Activated CD8-positive, alpha-beta T cell treated with anti-CD3 and anti-CD28 coated beads, Interleukin-2, amount 10 ng/mL, durations not matched to agents 7 days and 5 days (primary cell): ENCODE measurements around the gene TM4SF18. TPM values are rescaled to one million over a fixed set of nuclear protein-coding genes. Genes with fewer than 3 reads are reported as not detected.
A peak's percentile ranks its signal among the peaks of the same experiment; 100 is the strongest.

Experiments
- ATAC-seq: fragments of 150-1000 bp; cut with Tn5 transposase; one replicate; pipeline ENCODE4 v1.10.0; 2021; ENCODE audit warnings: moderate library complexity
- CTCF ChIA-PET: fragments of 350-600 bp; sonication (Branson Sonifier 250); formaldehyde crosslinking; loops from one replicate; lab custom pipeline; 2021; ENCODE audit warnings: antibody characterized with exemption; lab: Charles Lee
- POLR2A ChIA-PET: fragments of 350-600 bp; sonication (Branson Sonifier 250); formaldehyde crosslinking; loops from one replicate; lab custom pipeline; 2021; ENCODE audit warnings: antibody characterized with exemption; lab: Charles Lee
- DNase-seq: peaks from one replicate; pipeline ENCODE4 v3.0.0-alpha.2; 2020
- H3K27ac Mint-ChIP-seq: one replicate; pipeline ENCODE4 v1.8.0; 2021; ENCODE audit warnings: mild to moderate bottlenecking, mixed read lengths
- H3K27me3 Mint-ChIP-seq: one replicate; pipeline ENCODE4 v1.8.0; 2021; ENCODE audit warnings: low read depth, mixed read lengths
- H3K36me3 Mint-ChIP-seq: one replicate; pipeline ENCODE4 v1.8.0; 2021; ENCODE audit warnings: low read depth, mixed read lengths
- H3K4me1 Mint-ChIP-seq: one replicate; pipeline ENCODE4 v1.8.0; 2021; ENCODE audit warnings: low read depth, mixed read lengths
- H3K4me3 Mint-ChIP-seq: one replicate; pipeline ENCODE4 v1.8.0; 2021; ENCODE audit warnings: mild to moderate bottlenecking, mixed read lengths
- H3K9me3 Mint-ChIP-seq: one replicate; pipeline ENCODE4 v1.8.0; 2022; ENCODE audit warnings: mixed read lengths; ENCODE audit not compliant: insufficient read depth
- total RNA-seq, 2 experiments: library from RNA; stranded (reverse); gene quantifications; one replicate each; pipeline ENCODE4 v1.2.3, GENCODE V29; 2021

Gene TM4SF18
- total RNA-seq, 2 experiments from 2014 or later: not detected

DNA sequence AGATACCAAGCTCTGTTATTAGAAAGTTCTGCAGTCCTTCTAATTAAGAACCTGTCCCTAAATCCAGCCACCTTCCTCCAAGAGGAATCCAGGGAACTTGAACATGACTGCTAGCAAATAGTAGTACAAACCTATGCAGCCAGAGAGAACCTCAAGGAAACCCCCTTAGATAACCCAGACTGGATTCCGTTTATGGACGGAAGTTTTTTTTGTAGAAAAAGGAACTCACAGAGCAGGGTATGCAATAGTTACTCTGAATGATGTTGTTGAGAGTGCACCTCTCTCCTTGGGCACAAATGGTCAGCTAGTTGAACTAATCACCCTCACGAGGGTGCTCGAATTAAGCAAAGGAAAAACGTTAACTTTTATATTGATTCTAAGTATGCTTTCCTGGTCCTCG is 40.8 kb downstream of the TM4SF18 start:
- Mint-ChIP-seq H3K36me3 (no peaks in the 10 kb centered on the region), H3K4me3 (no peak overlapping the region), H3K4me1 (no peaks in the 10 kb centered on the region), H3K27me3 (peaks cover 10% of the 10 kb centered on the region), H3K9me3 (no peaks in the 10 kb centered on the region), H3K27ac (no peak overlapping the region)
- DNase-seq (no peak), ATAC-seq (no peak)
- POLR2A ChIA-PET: no interaction called here
- CTCF ChIA-PET: interaction anchor here (1.1 to 2.5 kb wide), 6 partner anchors 12 to 337 kb away, joined by 3 to 11 read pairs (median 4); no protein-coding TSS in a partner anchor

DNA sequence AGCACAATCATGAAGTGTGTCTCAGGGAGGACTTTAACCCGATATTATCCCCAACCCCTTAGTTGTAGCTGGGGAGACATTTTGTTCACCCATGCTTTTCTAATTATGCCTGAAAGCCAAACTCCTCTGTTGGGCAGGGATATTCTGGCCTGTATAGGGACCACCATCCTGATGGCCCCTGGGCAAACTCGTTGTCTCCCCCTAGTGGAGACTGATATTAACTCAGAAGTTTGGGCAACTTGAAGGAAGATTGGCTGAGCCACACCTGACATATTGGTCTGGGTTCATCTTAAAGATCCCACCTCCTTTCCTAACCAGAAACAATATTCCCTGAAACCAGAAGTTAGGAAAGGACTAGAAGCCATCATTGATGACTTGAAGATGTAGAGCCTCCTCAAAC is 42.3 kb downstream of the TM4SF18 start:
- ATAC-seq: no peak
- Mint-ChIP-seq H3K27ac (no peak overlapping the region), H3K4me1 (no peaks in the 10 kb centered on the region), H3K9me3 (no peaks in the 10 kb centered on the region), H3K36me3 (no peaks in the 10 kb centered on the region), H3K4me3 (no peak overlapping the region), H3K27me3 (peaks cover 2% of the 10 kb centered on the region)
- CTCF ChIA-PET: interaction anchor here (1.6 to 2.5 kb wide), 2 partner anchors 11 to 171 kb away, joined by 9 to 11 read pairs; no protein-coding TSS in a partner anchor
- DNase-seq: peak; percentile 27
- POLR2A ChIA-PET: no interaction called here

DNA sequence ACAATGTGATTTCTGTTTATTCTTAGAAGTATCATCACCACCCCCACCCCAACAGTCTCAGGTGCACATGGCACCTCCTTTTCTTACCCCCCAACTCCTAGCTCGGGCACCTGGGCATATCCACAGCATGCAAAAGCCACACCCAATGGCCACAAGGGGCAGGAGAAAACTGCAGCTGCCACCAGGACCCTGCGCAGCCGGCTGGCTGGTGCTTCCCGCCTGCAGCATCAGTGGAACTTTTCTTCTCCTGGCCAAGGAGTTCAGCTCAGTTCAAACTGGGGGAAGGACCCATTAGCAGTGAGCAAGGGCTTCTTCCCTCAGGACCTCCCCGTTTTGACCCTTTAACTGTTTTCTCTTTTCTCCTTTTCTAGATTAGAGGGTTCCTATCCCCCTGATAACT is 44.8 kb downstream of the TM4SF18 start:
- Mint-ChIP-seq H3K4me3 (no peak overlapping the region), H3K36me3 (no peaks in the 10 kb centered on the region), H3K4me1 (no peaks in the 10 kb centered on the region), H3K27me3 (peaks cover 2% of the 10 kb centered on the region), H3K9me3 (no peaks in the 10 kb centered on the region), H3K27ac (no peak overlapping the region)
- ATAC-seq: no peak
- DNase-seq: no peak
- POLR2A ChIA-PET: no interaction called here
- CTCF ChIA-PET: interaction anchor here (0.6 kb wide), 1 partner anchor 299 kb away, joined by 3 read pairs; no protein-coding TSS in a partner anchor

DNA sequence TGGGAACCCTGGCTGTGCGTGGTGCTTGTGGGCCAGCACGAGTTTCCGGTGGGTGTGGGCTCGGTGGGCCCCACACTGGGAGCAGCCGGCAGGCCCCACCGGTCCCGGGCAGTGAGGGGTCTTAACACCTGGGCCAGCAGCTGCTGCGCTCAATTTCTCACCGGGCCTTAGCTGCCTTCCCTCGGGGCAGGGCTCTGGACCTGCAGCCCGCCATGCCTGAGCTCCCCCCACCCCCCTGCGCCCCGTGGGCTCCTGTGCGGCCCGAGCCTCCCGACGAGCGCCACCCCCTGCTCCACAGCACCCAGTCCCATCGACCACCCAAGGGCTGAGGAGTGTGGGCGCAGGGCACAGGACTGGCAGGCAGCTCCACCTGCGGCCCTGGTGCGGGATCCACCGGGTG is 49.4 kb downstream of the TM4SF18 start:
- Mint-ChIP-seq H3K4me3 (no peak overlapping the region), H3K4me1 (no peaks in the 10 kb centered on the region)
- CTCF ChIA-PET: no interaction called here

DNA sequence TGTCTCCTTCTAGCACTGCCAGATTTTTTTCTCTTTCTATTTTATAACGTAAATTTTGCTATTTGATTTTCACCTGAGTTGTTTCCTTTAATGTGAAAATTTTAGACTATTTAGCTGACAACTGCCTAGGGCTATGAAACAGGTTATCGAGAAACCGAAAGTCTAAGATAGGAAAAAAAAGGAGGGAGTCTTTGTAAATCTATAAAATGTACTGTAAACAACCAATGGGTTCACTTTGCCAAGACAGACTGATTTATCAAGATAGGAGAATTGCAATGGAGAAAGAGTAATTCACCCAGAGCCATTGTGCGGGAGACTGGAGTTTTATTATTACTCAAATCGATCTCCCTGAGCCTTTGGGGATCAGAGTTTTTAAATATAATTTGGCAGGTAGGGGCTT is 50.0 kb downstream of the TM4SF18 start:
- Mint-ChIP-seq H3K4me3 (no peak overlapping the region), H3K9me3 (no peaks in the 10 kb centered on the region), H3K4me1 (no peaks in the 10 kb centered on the region), H3K27me3 (peaks cover 2% of the 10 kb centered on the region), H3K27ac (no peak overlapping the region), H3K36me3 (no peaks in the 10 kb centered on the region)
- CTCF ChIA-PET: no interaction called here
- DNase-seq (no peak), ATAC-seq (no peak)
- POLR2A ChIA-PET: no interaction called here

More for the DNA sequence above, 49.4 kb downstream of the TM4SF18 start:
- ATAC-seq (no peak), DNase-seq (no peak)
- Mint-ChIP-seq H3K36me3 (no peaks in the 10 kb centered on the region), H3K9me3 (no peaks in the 10 kb centered on the region), H3K27me3 (peaks cover 2% of the 10 kb centered on the region), H3K27ac (no peak overlapping the region)
- POLR2A ChIA-PET: no interaction called here

DNA sequence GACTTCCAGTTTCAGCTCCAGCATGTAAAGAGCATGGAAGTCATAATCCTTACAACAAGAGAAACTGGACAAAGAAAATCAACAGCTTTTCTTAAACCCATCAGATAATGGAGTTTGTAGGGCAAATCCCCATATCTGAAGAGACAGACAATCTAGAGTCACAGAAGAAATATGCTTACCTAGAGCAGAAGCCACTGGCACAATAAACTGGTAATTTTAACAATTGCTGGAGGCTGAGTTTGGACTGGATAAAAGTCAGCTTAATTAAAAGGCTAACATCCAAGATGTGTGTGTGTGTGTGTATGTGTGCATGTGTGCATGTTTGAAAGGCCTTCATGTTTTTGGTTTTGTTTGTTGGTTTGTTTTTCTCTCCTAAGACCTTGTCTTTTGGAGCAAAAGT is 50.6 kb downstream of the TM4SF18 start:
- DNase-seq (no peak), ATAC-seq (no peak)
- Mint-ChIP-seq H3K27ac (no peak overlapping the region), H3K9me3 (no peaks in the 10 kb centered on the region), H3K36me3 (no peaks in the 10 kb centered on the region), H3K4me1 (peaks cover under 1% of the 10 kb centered on the region), H3K27me3 (no peaks in the 10 kb centered on the region), H3K4me3 (no peak overlapping the region)
- CTCF ChIA-PET: no interaction called here
- POLR2A ChIA-PET: no interaction called here

DNA sequence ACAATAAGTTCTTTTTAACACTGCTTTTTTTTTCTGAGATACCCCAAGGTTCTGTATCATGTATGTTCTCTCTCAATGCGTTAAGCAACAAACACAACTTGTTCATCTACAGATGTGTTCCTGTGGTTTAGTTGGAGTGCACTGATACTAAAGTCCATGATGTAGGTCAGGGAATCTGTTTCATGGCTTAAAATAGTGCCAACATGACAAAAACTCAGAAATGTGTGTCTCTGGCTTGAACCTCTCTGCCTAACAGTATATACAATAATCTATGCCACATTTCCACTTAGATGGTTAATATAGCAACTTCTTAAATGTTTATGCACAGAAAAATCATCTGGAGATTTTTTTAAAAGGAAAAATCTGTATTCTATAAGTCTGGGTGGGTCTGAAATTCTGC is 51.1 kb downstream of the TM4SF18 start:
- DNase-seq (no peak), ATAC-seq (no peak)
- Mint-ChIP-seq H3K9me3 (no peaks in the 10 kb centered on the region), H3K27me3 (no peaks in the 10 kb centered on the region), H3K36me3 (no peaks in the 10 kb centered on the region), H3K4me3 (no peak overlapping the region), H3K27ac (no peak overlapping the region), H3K4me1 (peaks cover 5% of the 10 kb centered on the region)
- ChIA-PET CTCF (no interaction called here), POLR2A (no interaction called here)

DNA sequence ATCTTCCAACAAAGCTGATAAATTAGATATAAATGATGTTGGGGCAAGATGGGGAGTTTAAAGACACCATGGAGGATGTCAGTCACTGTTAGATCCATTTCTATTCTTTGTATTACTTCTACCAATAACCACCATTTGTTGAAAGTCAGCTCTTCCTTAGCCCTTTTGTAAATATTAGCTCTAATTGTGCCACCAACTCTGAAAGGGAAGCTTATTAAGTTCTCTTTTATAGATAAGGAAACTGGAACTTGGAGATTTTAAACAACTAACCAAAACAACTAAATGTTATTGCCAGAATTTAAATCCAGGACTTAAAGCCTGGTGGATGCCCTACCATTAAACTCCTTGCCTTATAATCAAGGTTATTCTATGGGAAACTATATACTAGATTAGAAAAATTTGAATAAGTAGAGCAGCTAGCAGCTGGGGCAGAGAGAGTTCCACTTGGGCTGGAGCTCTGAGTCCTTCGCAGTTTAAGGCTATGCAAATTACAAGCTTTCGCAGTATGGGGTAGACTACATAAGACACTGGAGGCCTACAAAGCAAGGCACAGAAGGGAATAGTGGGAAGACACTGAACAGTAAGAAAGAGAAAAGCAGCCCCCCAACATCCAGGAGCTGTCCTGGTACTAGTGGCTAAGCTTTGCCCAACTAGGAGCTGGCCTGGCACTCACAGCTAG is 52.6 kb downstream of the TM4SF18 start:
- CTCF ChIA-PET: interaction anchor here (1.1 to 3.3 kb wide), 6 partner anchors 10 to 330 kb away, joined by 3 to 26 read pairs (median 6); no protein-coding TSS in a partner anchor
- Mint-ChIP-seq H3K36me3 (no peaks in the 10 kb centered on the region), H3K4me1 (peaks cover 11% of the 10 kb centered on the region), H3K4me3 (no peak overlapping the region), H3K27ac (no peak overlapping the region), H3K9me3 (no peaks in the 10 kb centered on the region), H3K27me3 (no peaks in the 10 kb centered on the region)
- ATAC-seq (no peak), DNase-seq (no peak)
- POLR2A ChIA-PET: no interaction called here

DNA sequence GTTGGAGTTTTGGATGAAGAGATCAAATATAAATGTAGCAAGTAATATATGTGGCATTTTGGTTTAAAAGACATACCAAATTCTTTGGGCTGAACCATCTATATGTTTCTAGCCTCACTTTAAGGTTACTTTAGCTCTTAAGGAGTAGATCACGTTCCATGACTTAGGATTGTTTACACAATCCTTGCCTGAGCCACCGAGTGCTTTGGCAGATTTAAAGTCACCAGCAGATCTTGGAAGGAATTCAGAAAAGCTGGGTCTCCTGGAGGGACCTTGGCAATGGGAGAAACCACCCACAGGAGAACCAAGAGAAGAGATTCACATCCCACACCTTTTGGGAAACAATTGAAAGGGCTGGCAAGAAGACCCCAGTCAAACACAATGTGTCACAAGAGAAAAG is 54.5 kb downstream of the TM4SF18 start:
- ChIA-PET POLR2A (no interaction called here), CTCF (interaction anchor here (0.9 to 3.3 kb wide), 5 partner anchors 10 to 324 kb away, joined by 3 to 26 read pairs (median 4); no protein-coding TSS in a partner anchor)

DNA sequence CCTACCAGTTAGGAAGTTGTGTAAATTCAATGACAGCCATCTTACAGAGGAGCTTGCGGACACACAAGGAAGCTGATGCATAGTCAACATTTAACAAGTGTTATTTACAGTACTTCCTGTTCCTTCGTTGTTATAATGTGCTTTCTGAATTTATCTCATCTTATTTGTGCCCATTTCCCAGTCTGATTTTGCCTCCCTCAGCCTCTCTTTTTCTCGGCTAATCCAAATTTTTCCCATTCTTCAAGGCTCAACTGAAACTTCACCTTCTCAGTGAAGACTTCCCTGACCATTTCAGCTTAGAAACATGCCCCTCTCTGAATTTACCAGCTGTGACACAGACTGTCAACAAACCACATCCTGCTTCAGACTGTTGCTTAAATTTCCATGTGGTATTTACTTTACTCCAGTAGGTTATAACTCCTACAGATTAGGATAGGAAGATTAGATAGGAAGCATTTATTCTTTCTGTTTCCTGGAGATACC is 56.1 kb downstream of the TM4SF18 start:
- DNase-seq: no peak
- POLR2A ChIA-PET: interaction anchor here (1.0 kb wide), 1 partner anchor 148 kb away, joined by 3 read pairs; the partner anchor contains the start of gene HPS3
- peak; percentile 63 for ATAC-seq
- peaks cover 15% of the 10 kb centered on the region for H3K4me1 Mint-ChIP-seq
- H3K27ac Mint-ChIP-seq: peak overlapping the region; percentile 66
- CTCF ChIA-PET: interaction anchor here (0.9 to 1.3 kb wide), 3 partner anchors 155 to 322 kb away, joined by 4 to 9 read pairs (median 4); no protein-coding TSS in a partner anchor
- H3K9me3 Mint-ChIP-seq: no peaks in the 10 kb centered on the region
- peak overlapping the region; percentile 48 for H3K4me3 Mint-ChIP-seq
- H3K27me3 Mint-ChIP-seq: peaks cover 3% of the 10 kb centered on the region
- H3K36me3 Mint-ChIP-seq: no peaks in the 10 kb centered on the region

More for the DNA sequence above, 54.5 kb downstream of the TM4SF18 start:
- peaks cover 11% of the 10 kb centered on the region for H3K4me1 Mint-ChIP-seq
- DNase-seq (no peak), ATAC-seq (no peak)
- H3K27ac Mint-ChIP-seq: no peak overlapping the region
- peaks cover 3% of the 10 kb centered on the region for H3K27me3 Mint-ChIP-seq
- no peak overlapping the region for H3K4me3 Mint-ChIP-seq
- no peaks in the 10 kb centered on the region for H3K36me3 Mint-ChIP-seq
- H3K9me3 Mint-ChIP-seq: no peaks in the 10 kb centered on the region

DNA sequence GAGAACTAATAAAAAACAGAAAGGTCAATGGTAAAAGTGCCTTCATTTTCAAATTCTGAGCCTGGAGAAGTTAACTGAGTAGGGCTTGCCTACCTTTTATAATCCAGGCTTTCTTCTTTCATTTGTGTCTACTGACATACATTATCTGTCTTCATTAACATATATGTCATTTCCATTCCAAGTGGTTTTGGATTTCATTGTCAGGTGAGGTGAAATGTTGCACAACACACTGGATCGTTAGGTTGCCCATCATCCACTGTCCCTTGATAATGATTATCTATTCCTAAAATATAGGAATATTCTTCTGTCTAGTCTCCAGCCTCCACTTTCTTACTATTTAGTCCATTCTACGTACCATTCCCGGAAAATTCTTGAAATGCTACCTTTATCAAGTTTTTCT is 56.8 kb downstream of the TM4SF18 start:
- ChIA-PET POLR2A (no interaction called here), CTCF (interaction anchor here (0.7 to 6.3 kb wide), 5 partner anchors 146 to 331 kb away, joined by 3 to 113 read pairs (median 9); partner anchors contain the start of gene HPS3)
- Mint-ChIP-seq H3K4me3 (no peak overlapping the region), H3K9me3 (no peaks in the 10 kb centered on the region), H3K27me3 (peaks cover 3% of the 10 kb centered on the region), H3K36me3 (no peaks in the 10 kb centered on the region), H3K4me1 (peaks cover 15% of the 10 kb centered on the region), H3K27ac (no peak overlapping the region)
- DNase-seq (no peak), ATAC-seq (no peak)

DNA sequence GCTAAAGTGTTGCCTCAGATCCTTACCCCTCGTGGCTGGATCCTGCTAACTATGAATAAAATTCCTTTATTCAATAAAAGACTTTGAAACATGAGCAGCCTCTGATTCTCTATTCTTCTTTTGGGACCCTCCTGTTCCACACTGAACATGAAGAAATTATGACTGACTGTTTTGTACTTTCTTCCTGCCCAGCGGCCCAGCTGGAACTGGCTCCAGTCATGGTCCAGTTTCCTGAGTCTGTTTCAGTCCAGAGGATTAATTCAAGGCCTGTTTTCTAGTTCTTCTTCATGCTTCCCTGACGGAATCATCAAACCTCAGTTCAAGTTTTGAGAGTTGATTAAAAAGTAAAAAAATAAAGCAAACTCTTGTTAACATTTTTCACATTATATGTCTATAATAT is 59.2 kb downstream of the TM4SF18 start:
- ChIA-PET POLR2A (no interaction called here), CTCF (interaction anchor here (1.3 to 6.3 kb wide), 4 partner anchors 144 to 323 kb away, joined by 3 to 113 read pairs (median 44); partner anchors contain the start of gene HPS3)
- Mint-ChIP-seq H3K27me3 (peaks cover 3% of the 10 kb centered on the region), H3K36me3 (no peaks in the 10 kb centered on the region), H3K9me3 (no peaks in the 10 kb centered on the region), H3K27ac (no peak overlapping the region), H3K4me3 (no peak overlapping the region), H3K4me1 (peaks cover 15% of the 10 kb centered on the region)
- ATAC-seq: no peak
- DNase-seq: no peak
